GM21381 (cell line): ENCODE results near the gene GRPEL2.

Experiments used
- ATAC-seq: cut with Tn5 transposase; IDR thresholded peaks from one replicate; pipeline ENCODE4 v1.9.1; 2021; ENCODE audit warnings: mild to moderate bottlenecking, moderate library complexity; ENCODE audit not compliant: unreplicated experiment

The GRPEL2 gene

GRCh38 chr5:149317281-149318048, 27.8 kb upstream of the GRPEL2 start:
- ATAC-seq: no peak

GRCh38 chr5:149319174-149319573, 26.1 kb upstream of the GRPEL2 start:
- ATAC-seq: no peak

GRCh38 chr5:149320791-149321330, 24.4 kb upstream of the GRPEL2 start:
- no peak for ATAC-seq

DNA sequence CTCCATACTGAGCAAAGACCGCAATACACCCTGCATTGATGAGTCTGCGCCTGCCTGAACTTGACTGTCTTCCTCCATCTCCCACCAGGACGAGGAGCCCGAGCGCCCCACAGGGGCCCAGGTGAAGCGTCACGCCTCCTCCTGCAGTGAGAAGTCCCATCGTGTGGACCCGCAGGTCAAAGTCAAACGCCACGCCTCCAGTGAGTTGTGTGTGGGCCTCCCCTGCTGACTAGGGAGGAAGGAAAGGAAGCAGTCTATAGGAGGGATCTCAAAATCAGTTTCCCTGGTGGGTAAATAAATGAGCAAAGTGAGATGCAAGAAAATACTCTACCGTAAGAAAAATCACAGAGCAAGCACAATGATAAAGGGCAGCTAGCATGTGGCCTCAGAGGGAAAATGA, 22.8 kb upstream of the GRPEL2 start:
- ATAC-seq: no peak

GRCh38 chr5:149323210-149323609, 22.1 kb upstream of the GRPEL2 start:
- ATAC-seq: no peak

DNA sequence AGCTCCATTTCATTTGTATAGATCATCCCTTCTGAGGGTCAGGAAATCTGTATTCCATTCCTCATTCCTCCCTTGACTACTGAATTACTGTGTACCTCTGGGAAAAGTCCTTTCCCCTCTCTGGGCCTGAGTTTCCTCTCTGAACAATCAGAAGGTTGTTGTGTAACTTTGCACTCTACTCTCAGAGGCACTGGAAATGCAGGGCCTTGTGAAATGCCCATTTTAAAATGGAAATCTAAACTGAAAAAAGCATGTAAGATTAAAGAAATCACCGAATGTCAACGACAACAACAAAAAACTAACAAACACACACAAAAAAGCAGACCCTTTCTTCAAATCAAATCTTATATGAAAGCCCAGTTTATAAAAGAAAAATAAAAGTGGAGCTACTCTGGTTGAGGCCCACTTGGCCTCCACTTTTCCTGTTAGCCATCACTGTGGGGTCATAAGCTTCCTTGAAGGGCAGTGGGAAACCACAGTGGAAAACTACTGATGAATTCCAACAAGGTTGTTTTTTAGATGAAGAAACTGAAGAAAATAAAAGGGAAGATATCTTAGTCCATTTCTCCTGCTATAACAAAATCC, 21.6 kb upstream of the GRPEL2 start:
- no peak for ATAC-seq

- ATAC-seq: no peak
These were observed 20.7 kb upstream of the GRPEL2 start for GRCh38 chr5:149324641-149325040.

DNA sequence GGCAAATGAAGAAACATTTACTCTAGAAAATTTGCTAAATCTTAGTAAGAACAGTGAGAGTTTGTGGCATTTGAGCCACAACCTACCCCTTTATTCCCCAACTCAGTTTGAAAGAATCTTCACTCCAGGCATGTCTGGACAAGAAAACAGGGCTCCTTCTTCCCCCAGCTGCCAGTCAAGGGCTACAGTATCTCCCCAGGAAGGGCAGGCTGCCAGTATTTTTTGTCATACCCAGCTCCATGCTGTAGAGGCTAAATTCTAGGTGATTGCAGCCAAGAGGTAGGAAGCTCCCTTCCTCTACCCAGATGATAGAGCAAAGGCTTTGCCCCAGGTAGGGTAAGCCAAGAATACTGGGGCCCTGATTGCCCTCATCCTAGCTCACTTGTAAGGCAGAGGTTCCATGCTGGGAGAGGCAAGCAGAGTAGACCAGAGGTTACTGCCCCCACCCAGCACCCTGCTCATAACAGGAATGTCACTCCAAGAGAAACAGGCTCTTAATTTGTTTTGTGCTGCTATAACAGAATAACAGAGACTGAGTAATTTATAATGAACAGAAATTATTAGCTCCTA, 20.0 kb upstream of the GRPEL2 start:
- ATAC-seq: no peak

DNA sequence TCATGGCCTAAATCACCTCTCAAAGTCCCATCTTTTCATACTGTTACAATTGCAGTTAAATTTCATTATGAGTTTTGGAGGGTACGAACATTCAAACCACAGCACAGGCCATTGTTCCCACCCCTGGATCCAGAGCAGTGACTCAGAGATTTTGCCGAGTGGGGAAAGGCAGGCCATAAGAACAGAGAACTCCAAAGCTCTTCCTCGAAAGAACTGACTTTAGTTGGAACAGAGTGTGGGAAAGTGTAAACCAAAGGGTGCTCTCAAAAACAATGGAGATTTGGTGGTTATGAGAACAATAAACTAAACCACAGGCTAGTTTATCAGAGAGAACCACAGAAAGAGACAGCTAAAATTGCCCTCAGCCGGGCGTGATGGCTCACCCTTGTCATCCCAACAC, 19.4 kb upstream of the GRPEL2 start:
- no peak for ATAC-seq

DNA sequence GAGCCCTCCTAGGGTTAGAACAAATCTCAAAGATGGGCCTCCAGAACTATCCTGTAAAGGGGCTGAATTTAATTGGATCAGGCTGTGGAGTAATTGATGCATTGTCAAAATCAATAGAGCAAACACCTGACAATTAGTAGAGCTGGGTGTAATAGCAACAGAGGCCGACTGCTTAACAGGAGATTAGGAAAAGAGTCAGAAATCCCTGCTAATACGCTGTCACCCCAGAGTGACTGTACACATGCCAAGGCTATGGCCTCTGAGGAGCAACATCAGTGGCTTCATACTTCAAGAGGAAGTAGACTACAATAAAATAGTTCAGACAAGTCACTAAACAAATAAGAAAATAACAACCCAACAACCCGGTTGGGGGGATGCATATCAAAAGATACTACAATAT, 18.7 kb upstream of the GRPEL2 start:
- no peak for ATAC-seq

DNA sequence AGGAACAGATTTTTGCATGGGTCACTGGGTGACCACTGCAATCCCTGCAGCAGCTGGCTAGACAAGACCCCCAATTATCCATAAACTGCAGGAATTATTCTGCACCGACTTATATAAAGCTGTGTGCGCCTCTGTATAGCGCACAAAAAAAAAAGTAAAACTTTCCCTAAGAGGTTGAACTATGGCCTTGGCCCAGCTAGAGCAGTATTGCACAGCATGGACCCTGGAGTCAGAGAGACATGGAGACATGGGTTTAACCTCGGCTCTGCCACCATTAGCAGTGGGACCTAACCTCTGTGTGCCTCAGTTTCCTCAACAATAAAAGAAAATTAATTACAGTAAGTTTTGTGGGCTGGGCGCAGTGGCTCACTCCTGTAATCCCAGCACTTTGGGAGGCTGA, 17.1 kb upstream of the GRPEL2 start:
- no peak for ATAC-seq

DNA sequence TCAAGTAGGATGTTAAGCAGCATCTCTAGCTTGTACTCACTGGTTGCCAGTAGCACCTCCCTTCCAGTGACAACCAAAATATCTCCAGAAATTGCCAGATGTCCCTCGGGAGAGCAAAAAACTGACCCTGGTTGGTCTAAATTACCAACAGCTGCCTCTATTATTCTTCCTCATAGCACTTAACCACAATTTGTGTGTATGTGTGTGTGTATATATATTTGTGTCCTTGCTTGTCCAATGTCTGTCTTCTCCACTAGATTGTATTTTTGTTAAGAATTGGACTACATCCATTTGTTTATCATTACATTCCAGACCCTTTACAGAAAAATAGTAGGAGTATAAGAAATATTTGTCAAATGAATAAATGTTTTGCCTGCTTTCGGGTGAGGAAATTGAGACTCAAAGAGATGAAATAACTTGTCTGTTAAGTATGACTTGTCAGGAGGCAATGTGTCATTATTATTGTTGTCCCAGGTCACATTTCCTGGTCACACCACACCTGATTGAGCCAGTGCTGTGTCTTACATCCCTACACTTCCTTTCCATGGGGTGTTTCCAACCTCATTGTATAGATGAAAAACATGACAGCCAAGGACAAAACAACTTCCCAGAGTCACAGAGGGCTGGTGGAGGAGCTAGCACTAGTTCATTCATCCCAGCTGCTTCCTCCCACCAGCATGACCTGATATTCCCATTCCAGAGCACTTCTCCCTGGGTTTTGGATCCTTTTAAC, 11.4 kb upstream of the GRPEL2 start:
- ATAC-seq: no peak

DNA sequence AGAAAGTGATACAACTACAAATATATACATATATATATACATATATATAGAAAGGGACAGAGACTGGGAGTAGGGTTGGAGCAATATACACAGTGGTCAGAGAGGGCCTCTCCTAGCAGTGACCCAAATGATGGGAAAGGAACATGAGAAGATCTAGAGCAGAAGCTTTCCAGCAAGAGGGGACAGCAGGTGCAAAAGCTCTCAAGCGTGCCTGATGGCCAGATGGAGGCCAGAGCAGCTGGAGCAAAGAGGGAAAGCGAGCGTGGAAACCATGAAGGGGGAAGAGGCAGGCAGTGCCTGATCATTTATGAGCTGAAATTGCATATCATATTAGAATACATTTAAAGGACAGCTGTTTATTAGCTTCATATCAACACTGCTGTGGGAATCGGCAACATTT, 7.6 kb upstream of the GRPEL2 start:
- no peak for ATAC-seq

GRCh38 chr5:149338364-149338763, 6.9 kb upstream of the GRPEL2 start:
- ATAC-seq: no peak

DNA sequence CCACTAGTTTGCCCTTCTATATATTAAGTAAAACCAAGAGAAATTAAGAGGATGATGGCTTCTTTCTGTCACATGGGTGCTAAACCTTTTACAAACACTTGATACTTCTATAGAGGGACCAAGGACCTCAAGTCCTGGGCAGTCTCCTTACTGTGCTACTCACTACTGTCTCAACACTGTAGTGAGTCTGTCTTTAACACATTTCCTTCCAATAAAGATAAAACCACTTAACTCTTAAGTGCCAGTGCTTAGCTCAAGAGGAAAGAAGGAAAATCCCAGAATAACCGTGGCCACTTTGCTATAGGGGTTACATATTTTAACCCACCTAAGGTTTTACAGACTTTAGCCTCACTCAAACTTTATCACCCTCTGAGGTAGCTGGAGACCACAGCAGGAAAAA, 4.4 kb upstream of the GRPEL2 start:
- ATAC-seq: no peak

- ATAC-seq: no peak
These were observed 3.4 kb upstream of the GRPEL2 start for GRCh38 chr5:149341876-149342275.

- ATAC-seq: no peak
These were observed 1.1 kb upstream of the GRPEL2 start for GRCh38 chr5:149344151-149344550.

GRCh38 chr5:149345892-149346222, 558 bp downstream of the GRPEL2 start:
- peak; percentile 4 for ATAC-seq

GRCh38 chr5:149348518-149348917, 3.2 kb downstream of the GRPEL2 start:
- ATAC-seq: no peak

- ATAC-seq: no peak
These were observed 4.1 kb downstream of the GRPEL2 start for GRCh38 chr5:149349382-149349781.

- ATAC-seq: no peak
These were observed 6.9 kb downstream of the GRPEL2 start for GRCh38 chr5:149352169-149352568.

- ATAC-seq: no peak
These were observed 8.6 kb downstream of the GRPEL2 start for GRCh38 chr5:149353911-149354310.
